ENCODE results near the gene CFAP91. TPM values are rescaled to one million over a fixed set of nuclear protein-coding genes. Genes with fewer than 3 reads are reported as not detected.

Gene CFAP91
- total and polyA plus RNA-seq, 9 of the 15 experiments (the other 6 are each of a cell fraction or from before 2014, with no cell fraction given), result not detected

DNA sequence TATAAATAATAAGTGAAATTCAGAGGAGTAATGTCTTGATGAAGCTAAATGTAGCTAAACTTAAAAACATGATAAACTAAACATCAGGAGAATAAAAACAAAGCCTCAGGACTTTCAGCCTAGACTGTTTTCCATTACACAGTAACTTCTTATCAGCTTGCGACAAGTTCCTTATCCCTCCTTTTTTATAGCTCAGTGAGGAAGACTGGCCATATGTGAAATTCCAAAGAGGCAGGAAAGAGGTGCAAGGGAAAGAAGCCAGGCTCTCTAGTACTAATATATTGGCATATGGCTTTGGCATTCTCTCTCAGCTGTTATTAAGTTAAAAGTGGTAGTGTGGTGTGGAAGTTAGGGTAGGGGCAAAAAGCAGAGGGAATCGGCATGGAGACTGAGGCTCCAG is 30.0 kb upstream of the CFAP91 start:
- no peak for ATAC-seq
- no peak for FAIRE-seq
- intact Hi-C loops (cut with micrococcal nuclease), result no loop called here

More for the DNA sequence above, 30.0 kb upstream of the CFAP91 start:
- Histone ChIP-seq H3K9me1 (ENCODE audit: control insufficient read depth, insufficient read depth, low read length) (no peaks in the 10 kb centered on the region), H2AFZ (ENCODE audit: low read depth, low read length) (no peak overlapping the region), H3K36me3 (ENCODE audit: control insufficient read depth, insufficient read depth, low read length) (peaks cover 50% of the 10 kb centered on the region), H3K9me3 (replicated peaks; ENCODE audit: control insufficient read depth, insufficient read depth, low read depth, low read length) (no peaks in the 10 kb centered on the region), H3K27me3 (ENCODE audit: control insufficient read depth in 2 of 2, insufficient read depth in 2 of 2, low read length in 2 of 2) (no peaks in the 10 kb centered on the region), H3K9ac (ENCODE audit: insufficient read depth in 1 of 2, low read depth in 2 of 2, low read length in 2 of 2) (no peak overlapping the region), H3K4me1 (replicated peaks in 1 of 2; ENCODE audit: control insufficient read depth in 2 of 2, insufficient read depth in 2 of 2, low read length in 2 of 2) (peaks cover 0 to 7% of the 10 kb centered on the region in 2 experiments; a peak in 3 of 5 replicates), H3K4me2 (ENCODE audit: insufficient read depth, low read length) (no peak overlapping the region), H3K27ac (ENCODE audit: extremely low read depth, low read depth, low read length) (no peak overlapping the region), H3K79me2 (ENCODE audit: control insufficient read depth, insufficient read depth, low read length) (peaks cover 17% of the 10 kb centered on the region), H3K4me3 (no peak overlapping the region), H4K20me1 (replicated peaks; ENCODE audit: control insufficient read depth, insufficient read depth, low read length) (no peaks in the 10 kb centered on the region)
- no TSS peak for BruUV-seq (replicated peaks)
- POLR2A ChIA-PET, result no interaction called here
- 53% methylated on average over 2 of the region's 2 CpGs for WGBS (ENCODE audit: insufficient coverage, low coverage, missing lambda C conversion rate)
- CTCF ChIA-PET (ENCODE audit: low intra/inter-chr PET ratio), result no interaction called here
- TF ChIP-seq ZNF764 (CRISPR knock-in tag; IDR thresholded peaks at IDR 0.05; ENCODE audit: low read depth) (no peak), ZNF77 (CRISPR knock-in tag; IDR thresholded peaks at IDR 0.05) (no peak), ZZZ3 (IDR thresholded peaks at IDR 0.05) (no peak), ZFP1 (CRISPR knock-in tag; IDR thresholded peaks at IDR 0.05) (no peak), SNRNP70 (optimal IDR thresholded peaks at IDR 0.05; ENCODE audit: low read depth, low read length) (no peak), HOXB6 (CRISPR knock-in tag; IDR thresholded peaks at IDR 0.05; ENCODE audit: borderline replicate concordance) (no peak), ZNF41 (CRISPR knock-in tag; conservative IDR thresholded peaks at IDR 0.05) (no peak), TCFL5 (CRISPR knock-in tag; conservative IDR thresholded peaks at IDR 0.05) (no peak), SRSF3 (IDR thresholded peaks at IDR 0.05; ENCODE audit: insufficient read depth, low read length) (no peak)
- TF ChIP-seq, protein P1, sequence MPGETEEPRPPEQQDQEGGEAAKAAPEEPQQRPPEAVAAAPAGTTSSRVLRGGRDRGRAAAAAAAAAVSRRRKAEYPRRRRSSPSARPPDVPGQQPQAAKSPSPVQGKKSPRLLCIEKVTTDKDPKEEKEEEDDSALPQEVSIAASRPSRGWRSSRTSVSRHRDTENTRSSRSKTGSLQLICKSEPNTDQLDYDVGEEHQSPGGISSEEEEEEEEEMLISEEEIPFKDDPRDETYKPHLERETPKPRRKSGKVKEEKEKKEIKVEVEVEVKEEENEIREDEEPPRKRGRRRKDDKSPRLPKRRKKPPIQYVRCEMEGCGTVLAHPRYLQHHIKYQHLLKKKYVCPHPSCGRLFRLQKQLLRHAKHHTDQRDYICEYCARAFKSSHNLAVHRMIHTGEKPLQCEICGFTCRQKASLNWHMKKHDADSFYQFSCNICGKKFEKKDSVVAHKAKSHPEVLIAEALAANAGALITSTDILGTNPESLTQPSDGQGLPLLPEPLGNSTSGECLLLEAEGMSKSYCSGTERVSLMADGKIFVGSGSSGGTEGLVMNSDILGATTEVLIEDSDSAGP (CRISPR knock-in tag; IDR thresholded peaks at IDR 0.05), result no peak
- TF ChIP-seq, protein P2, sequence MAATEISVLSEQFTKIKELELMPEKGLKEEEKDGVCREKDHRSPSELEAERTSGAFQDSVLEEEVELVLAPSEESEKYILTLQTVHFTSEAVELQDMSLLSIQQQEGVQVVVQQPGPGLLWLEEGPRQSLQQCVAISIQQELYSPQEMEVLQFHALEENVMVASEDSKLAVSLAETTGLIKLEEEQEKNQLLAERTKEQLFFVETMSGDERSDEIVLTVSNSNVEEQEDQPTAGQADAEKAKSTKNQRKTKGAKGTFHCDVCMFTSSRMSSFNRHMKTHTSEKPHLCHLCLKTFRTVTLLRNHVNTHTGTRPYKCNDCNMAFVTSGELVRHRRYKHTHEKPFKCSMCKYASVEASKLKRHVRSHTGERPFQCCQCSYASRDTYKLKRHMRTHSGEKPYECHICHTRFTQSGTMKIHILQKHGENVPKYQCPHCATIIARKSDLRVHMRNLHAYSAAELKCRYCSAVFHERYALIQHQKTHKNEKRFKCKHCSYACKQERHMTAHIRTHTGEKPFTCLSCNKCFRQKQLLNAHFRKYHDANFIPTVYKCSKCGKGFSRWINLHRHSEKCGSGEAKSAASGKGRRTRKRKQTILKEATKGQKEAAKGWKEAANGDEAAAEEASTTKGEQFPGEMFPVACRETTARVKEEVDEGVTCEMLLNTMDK (IDR thresholded peaks at IDR 0.05; ENCODE audit: borderline replicate concordance, insufficient read depth, low read depth, low read length, poor library complexity, severe bottlenecking), result no peak
- TF ChIP-seq, protein P3, sequence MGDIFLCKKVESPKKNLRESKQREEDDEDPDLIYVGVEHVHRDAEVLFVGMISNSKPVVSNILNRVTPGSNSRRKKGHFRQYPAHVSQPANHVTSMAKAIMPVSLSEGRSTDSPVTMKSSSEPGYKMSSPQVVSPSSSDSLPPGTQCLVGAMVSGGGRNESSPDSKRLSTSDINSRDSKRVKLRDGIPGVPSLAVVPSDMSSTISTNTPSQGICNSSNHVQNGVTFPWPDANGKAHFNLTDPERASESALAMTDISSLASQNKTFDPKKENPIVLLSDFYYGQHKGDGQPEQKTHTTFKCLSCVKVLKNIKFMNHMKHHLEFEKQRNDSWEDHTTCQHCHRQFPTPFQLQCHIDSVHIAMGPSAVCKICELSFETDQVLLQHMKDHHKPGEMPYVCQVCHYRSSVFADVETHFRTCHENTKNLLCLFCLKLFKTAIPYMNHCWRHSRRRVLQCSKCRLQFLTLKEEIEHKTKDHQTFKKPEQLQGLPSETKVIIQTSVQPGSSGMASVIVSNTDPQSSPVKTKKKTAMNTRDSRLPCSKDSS (IDR thresholded peaks at IDR 0.05; ENCODE audit: low read depth, partially characterized antibody), result no peak
- no peak for DNase-seq (ENCODE audit: extremely low read depth in 1 of 4, low spot score in 3 of 4)
- in situ Hi-C loops (cut with MboI), result no loop called here
